WTC11 (cell line): ENCODE data around the gene MN1. TPM values are rescaled to one million over a fixed set of nuclear protein-coding genes. Genes with fewer than 3 reads are reported as not detected.

ENCODE experiments used
- ATAC-seq: fragments of 200-7000 bp; cut with Tn5 transposase; 2 replicates; pipeline ENCODE4 v1.10.0; 2021; ENCODE audit warnings: mild to moderate bottlenecking, moderate library complexity
- CTCF ChIA-PET: fragments of 300-600 bp; sonication (Branson Sonifier 250); formaldehyde crosslinking; loops from one replicate; lab custom pipeline; 2021; ENCODE audit warnings: antibody characterized with exemption; lab: Charles Lee
- POLR2A ChIA-PET: fragments of 350-600 bp; sonication (Branson Sonifier 250); formaldehyde crosslinking; loops from one replicate; lab custom pipeline; 2021; ENCODE audit warnings: antibody characterized with exemption; lab: Charles Lee
- DNase-seq: peaks from one replicate; pipeline ENCODE4 v3.0.0; 2021; ENCODE audit warnings: low spot score
- H3K27ac Mint-ChIP-seq: 2 replicates; pipeline ENCODE4 v1.8.0; 2021; ENCODE audit warnings: mixed read lengths
- H3K27me3 Mint-ChIP-seq: 2 replicates; pipeline ENCODE4 v1.8.0; 2021; ENCODE audit warnings: low read depth, mild to moderate bottlenecking, moderate library complexity, mixed read lengths
- H3K36me3 Mint-ChIP-seq: 2 replicates; pipeline ENCODE4 v1.8.0; 2021; ENCODE audit warnings: mixed read lengths
- H3K4me1 Mint-ChIP-seq: 2 replicates; pipeline ENCODE4 v1.8.0; 2022; ENCODE audit warnings: mixed read lengths
- H3K4me3 Mint-ChIP-seq: 2 replicates; pipeline ENCODE4 v1.8.0; 2021; ENCODE audit warnings: mild to moderate bottlenecking, moderate library complexity, mixed read lengths
- H3K9me3 Mint-ChIP-seq: 2 replicates; pipeline ENCODE4 v1.8.0; 2021; ENCODE audit warnings: mixed read lengths
- CBFB ChIP-seq: sonication (generic); formaldehyde crosslinking; IDR thresholded peaks from 2 replicates; pipeline ENCODE4 v1.8.1; 2022; ENCODE audit warnings: mild to moderate bottlenecking, low read depth, missing genetic modification reagents
- ELF4 ChIP-seq: sonication (generic); formaldehyde crosslinking; IDR thresholded peaks from 2 replicates; pipeline ENCODE4 v1.8.1; 2022; ENCODE audit warnings: low read depth, mild to moderate bottlenecking, moderate library complexity, missing genetic modification reagents
- ESRRA ChIP-seq: sonication (generic); formaldehyde crosslinking; IDR thresholded peaks from 2 replicates; pipeline ENCODE4 v1.8.1; 2022; ENCODE audit warnings: mild to moderate bottlenecking, missing genetic modification reagents, borderline replicate concordance
- HMGA2 ChIP-seq: fragments of 250-450 bp; sonication (Bioruptor Pico); IDR thresholded peaks from 2 replicates; pipeline ENCODE4 v1.4.0; 2021; ENCODE audit warnings: mild to moderate bottlenecking, moderate library complexity
- IRF2 ChIP-seq: sonication (generic); formaldehyde crosslinking; IDR thresholded peaks from 2 replicates; pipeline ENCODE4 v1.8.0; 2022; ENCODE audit warnings: low read depth, missing genetic modification reagents, borderline replicate concordance
- KAT7 ChIP-seq: sonication (generic); formaldehyde crosslinking; IDR thresholded peaks from 2 replicates; pipeline ENCODE4 v1.8.1; 2023; ENCODE audit warnings: missing genetic modification reagents, mild to moderate bottlenecking, borderline replicate concordance
- NR1H2 ChIP-seq: sonication (generic); formaldehyde crosslinking; IDR thresholded peaks from 2 replicates; pipeline ENCODE4 v1.9.0; 2021; ENCODE audit warnings: mild to moderate bottlenecking, moderate library complexity, missing genetic modification reagents
- NR3C1 ChIP-seq: sonication (generic); formaldehyde crosslinking; conservative IDR thresholded peaks from 2 replicates; pipeline ENCODE4 v1.8.1; 2023; ENCODE audit warnings: low read depth, mild to moderate bottlenecking, missing genetic modification reagents
- OVOL2 ChIP-seq: fragments of 250-450 bp; sonication (Bioruptor Pico); IDR thresholded peaks from 2 replicates; pipeline ENCODE4 v1.9.0; 2021; ENCODE audit warnings: mild to moderate bottlenecking, borderline replicate concordance
- SOX15 ChIP-seq: fragments of 250-450 bp; sonication (Bioruptor Pico); IDR thresholded peaks from 2 replicates; pipeline ENCODE4 v1.9.0; 2021; ENCODE audit warnings: mild to moderate bottlenecking
- ZNF138 ChIP-seq: sonication (generic); formaldehyde crosslinking; conservative IDR thresholded peaks from 2 replicates; pipeline ENCODE4 v1.8.1; 2022; ENCODE audit warnings: mild to moderate bottlenecking, moderate library complexity, missing genetic modification reagents
- ZNF219 ChIP-seq: sonication (generic); formaldehyde crosslinking; IDR thresholded peaks from 2 replicates; pipeline ENCODE4 v1.8.0; 2023; ENCODE audit warnings: missing genetic modification reagents, mild to moderate bottlenecking, borderline replicate concordance
- ZNF317 ChIP-seq: sonication (generic); formaldehyde crosslinking; IDR thresholded peaks from 2 replicates; pipeline ENCODE4 v1.8.1; 2023; ENCODE audit warnings: low read depth, mild to moderate bottlenecking, moderate library complexity, missing genetic modification reagents, borderline replicate concordance
- total RNA-seq: library from RNA; stranded (reverse); gene quantifications from 3 replicates; pipeline ENCODE4 v1.2.3, GENCODE V29; 2021
- TF ChIP-seq, protein P1 (sequence below): fragments of 250-450 bp; sonication (Bioruptor Pico); IDR thresholded peaks from 2 replicates; pipeline ENCODE4 v1.9.0; 2021; ENCODE audit warnings: mild to moderate bottlenecking
- TF ChIP-seq, protein P2 (sequence below): sonication (generic); formaldehyde crosslinking; conservative IDR thresholded peaks from 2 replicates; pipeline ENCODE4 v1.8.1; 2023; ENCODE audit warnings: mild to moderate bottlenecking, low read depth, missing genetic modification reagents, moderate library complexity
- TF ChIP-seq, protein P3 (sequence below): sonication (generic); formaldehyde crosslinking; IDR thresholded peaks from 2 replicates; pipeline ENCODE4 v1.8.0; 2022; ENCODE audit warnings: missing genetic modification reagents
- TF ChIP-seq, protein P4 (sequence below): sonication (generic); formaldehyde crosslinking; IDR thresholded peaks from 2 replicates; pipeline ENCODE4 v1.8.0; 2022; ENCODE audit warnings: mild to moderate bottlenecking, missing genetic modification reagents
- TF ChIP-seq, protein P5 (sequence below): sonication (generic); formaldehyde crosslinking; IDR thresholded peaks from 2 replicates; pipeline ENCODE4 v1.8.0; 2022; ENCODE audit warnings: mild to moderate bottlenecking, missing genetic modification reagents
- TF ChIP-seq, protein P6 (sequence below): sonication (generic); formaldehyde crosslinking; IDR thresholded peaks from 2 replicates; pipeline ENCODE4 v1.8.1; 2023; ENCODE audit warnings: mild to moderate bottlenecking, missing genetic modification reagents, borderline replicate concordance

MN1 gene
- total RNA-seq, 1 experiment from 2014 or later: 21.3 TPM

DNA sequence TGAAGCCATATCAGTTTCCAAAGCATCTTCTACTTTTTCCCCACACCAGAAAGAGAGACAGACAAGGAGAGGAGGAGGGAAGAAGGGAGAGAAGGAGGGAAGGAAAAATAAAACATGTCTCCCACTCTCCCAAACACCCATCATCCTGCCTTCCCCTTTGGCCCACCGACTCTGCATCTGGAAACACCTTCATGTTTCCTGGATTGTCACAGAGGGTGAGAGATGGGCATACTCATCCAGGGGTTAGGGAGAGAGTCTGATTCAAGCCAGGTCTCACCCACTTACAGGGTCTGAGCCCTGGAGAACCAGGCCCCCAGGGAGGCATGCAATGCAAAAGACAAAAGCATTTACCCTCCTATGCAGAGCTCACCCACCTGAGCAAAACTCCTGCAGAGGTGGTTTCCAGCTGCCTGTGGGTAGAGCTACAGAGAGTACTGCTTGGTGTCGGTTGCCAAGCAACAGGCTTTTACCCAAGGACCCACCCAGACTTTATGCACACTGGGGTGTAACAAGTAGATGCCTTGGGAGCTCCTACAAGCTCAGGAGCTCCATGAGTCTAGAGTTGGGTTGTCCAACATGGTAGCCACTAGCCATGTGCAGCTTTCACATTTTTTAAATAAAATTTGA is 33.4 kb downstream of the MN1 start (continued):
- TF ChIP-seq OVOL2 (CRISPR knock-in tag): no peak

DNA sequence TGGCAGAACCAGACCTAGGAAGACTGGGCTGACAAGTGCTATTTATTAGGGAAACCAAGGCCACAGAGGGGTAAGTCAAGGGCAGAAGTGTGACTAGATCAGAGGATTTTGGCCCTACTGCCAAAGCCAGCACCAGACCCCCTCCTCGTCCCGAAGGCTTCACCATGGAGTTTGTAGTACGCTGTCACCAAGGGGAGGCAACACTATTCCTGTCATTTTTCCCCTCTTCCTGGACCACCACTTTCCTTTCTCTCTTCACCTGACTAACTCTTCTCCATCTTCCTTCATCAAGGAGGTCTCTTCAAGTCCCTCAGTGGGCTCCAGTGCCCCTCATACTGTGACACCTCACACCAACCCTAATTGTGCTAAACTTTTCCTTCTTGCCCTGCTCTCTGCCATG is 34.9 kb downstream of the MN1 start:
- ATAC-seq (no peak), DNase-seq (no peak)
- Mint-ChIP-seq H3K27ac (no peak overlapping the region), H3K36me3 (no peaks in the 10 kb centered on the region), H3K4me1 (peaks cover 22% of the 10 kb centered on the region), H3K27me3 (no peaks in the 10 kb centered on the region; the same call in 1 of the 2 replicates), H3K9me3 (no peaks in the 10 kb centered on the region), H3K4me3 (no peak overlapping the region)
- ChIA-PET CTCF (no interaction called here), POLR2A (no interaction called here)
- TF ChIP-seq, protein P1, sequence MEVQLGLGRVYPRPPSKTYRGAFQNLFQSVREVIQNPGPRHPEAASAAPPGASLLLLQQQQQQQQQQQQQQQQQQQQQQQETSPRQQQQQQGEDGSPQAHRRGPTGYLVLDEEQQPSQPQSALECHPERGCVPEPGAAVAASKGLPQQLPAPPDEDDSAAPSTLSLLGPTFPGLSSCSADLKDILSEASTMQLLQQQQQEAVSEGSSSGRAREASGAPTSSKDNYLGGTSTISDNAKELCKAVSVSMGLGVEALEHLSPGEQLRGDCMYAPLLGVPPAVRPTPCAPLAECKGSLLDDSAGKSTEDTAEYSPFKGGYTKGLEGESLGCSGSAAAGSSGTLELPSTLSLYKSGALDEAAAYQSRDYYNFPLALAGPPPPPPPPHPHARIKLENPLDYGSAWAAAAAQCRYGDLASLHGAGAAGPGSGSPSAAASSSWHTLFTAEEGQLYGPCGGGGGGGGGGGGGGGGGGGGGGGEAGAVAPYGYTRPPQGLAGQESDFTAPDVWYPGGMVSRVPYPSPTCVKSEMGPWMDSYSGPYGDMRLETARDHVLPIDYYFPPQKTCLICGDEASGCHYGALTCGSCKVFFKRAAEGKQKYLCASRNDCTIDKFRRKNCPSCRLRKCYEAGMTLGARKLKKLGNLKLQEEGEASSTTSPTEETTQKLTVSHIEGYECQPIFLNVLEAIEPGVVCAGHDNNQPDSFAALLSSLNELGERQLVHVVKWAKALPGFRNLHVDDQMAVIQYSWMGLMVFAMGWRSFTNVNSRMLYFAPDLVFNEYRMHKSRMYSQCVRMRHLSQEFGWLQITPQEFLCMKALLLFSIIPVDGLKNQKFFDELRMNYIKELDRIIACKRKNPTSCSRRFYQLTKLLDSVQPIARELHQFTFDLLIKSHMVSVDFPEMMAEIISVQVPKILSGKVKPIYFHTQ: no peak
- TF ChIP-seq ZNF138 (no peak), ZNF317 (no peak), HMGA2 (CRISPR knock-in tag) (no peak), CBFB (CRISPR knock-in tag) (no peak), KAT7 (CRISPR knock-in tag) (no peak), ZNF219 (CRISPR knock-in tag) (no peak), ESRRA (no peak), SOX15 (CRISPR knock-in tag) (no peak), ELF4 (CRISPR knock-in tag) (no peak), NR1H2 (CRISPR knock-in tag) (no peak), IRF2 (CRISPR knock-in tag) (no peak), NR3C1 (no peak)
- TF ChIP-seq, protein P2, sequence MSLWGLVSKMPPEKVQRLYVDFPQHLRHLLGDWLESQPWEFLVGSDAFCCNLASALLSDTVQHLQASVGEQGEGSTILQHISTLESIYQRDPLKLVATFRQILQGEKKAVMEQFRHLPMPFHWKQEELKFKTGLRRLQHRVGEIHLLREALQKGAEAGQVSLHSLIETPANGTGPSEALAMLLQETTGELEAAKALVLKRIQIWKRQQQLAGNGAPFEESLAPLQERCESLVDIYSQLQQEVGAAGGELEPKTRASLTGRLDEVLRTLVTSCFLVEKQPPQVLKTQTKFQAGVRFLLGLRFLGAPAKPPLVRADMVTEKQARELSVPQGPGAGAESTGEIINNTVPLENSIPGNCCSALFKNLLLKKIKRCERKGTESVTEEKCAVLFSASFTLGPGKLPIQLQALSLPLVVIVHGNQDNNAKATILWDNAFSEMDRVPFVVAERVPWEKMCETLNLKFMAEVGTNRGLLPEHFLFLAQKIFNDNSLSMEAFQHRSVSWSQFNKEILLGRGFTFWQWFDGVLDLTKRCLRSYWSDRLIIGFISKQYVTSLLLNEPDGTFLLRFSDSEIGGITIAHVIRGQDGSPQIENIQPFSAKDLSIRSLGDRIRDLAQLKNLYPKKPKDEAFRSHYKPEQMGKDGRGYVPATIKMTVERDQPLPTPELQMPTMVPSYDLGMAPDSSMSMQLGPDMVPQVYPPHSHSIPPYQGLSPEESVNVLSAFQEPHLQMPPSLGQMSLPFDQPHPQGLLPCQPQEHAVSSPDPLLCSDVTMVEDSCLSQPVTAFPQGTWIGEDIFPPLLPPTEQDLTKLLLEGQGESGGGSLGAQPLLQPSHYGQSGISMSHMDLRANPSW (CRISPR knock-in tag): no peak
- TF ChIP-seq, protein P3, sequence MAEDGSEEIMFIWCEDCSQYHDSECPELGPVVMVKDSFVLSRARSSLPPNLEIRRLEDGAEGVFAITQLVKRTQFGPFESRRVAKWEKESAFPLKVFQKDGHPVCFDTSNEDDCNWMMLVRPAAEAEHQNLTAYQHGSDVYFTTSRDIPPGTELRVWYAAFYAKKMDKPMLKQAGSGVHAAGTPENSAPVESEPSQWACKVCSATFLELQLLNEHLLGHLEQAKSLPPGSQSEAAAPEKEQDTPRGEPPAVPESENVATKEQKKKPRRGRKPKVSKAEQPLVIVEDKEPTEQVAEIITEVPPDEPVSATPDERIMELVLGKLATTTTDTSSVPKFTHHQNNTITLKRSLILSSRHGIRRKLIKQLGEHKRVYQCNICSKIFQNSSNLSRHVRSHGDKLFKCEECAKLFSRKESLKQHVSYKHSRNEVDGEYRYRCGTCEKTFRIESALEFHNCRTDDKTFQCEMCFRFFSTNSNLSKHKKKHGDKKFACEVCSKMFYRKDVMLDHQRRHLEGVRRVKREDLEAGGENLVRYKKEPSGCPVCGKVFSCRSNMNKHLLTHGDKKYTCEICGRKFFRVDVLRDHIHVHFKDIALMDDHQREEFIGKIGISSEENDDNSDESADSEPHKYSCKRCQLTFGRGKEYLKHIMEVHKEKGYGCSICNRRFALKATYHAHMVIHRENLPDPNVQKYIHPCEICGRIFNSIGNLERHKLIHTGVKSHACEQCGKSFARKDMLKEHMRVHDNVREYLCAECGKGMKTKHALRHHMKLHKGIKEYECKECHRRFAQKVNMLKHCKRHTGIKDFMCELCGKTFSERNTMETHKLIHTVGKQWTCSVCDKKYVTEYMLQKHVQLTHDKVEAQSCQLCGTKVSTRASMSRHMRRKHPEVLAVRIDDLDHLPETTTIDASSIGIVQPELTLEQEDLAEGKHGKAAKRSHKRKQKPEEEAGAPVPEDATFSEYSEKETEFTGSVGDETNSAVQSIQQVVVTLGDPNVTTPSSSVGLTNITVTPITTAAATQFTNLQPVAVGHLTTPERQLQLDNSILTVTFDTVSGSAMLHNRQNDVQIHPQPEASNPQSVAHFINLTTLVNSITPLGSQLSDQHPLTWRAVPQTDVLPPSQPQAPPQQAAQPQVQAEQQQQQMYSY (CRISPR knock-in tag): no peak
- TF ChIP-seq, protein P4, sequence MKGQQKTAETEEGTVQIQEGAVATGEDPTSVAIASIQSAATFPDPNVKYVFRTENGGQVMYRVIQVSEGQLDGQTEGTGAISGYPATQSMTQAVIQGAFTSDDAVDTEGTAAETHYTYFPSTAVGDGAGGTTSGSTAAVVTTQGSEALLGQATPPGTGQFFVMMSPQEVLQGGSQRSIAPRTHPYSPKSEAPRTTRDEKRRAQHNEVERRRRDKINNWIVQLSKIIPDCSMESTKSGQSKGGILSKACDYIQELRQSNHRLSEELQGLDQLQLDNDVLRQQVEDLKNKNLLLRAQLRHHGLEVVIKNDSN: no peak
- TF ChIP-seq, protein P5, sequence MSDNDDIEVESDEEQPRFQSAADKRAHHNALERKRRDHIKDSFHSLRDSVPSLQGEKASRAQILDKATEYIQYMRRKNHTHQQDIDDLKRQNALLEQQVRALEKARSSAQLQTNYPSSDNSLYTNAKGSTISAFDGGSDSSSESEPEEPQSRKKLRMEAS: no peak
- TF ChIP-seq, protein P6, sequence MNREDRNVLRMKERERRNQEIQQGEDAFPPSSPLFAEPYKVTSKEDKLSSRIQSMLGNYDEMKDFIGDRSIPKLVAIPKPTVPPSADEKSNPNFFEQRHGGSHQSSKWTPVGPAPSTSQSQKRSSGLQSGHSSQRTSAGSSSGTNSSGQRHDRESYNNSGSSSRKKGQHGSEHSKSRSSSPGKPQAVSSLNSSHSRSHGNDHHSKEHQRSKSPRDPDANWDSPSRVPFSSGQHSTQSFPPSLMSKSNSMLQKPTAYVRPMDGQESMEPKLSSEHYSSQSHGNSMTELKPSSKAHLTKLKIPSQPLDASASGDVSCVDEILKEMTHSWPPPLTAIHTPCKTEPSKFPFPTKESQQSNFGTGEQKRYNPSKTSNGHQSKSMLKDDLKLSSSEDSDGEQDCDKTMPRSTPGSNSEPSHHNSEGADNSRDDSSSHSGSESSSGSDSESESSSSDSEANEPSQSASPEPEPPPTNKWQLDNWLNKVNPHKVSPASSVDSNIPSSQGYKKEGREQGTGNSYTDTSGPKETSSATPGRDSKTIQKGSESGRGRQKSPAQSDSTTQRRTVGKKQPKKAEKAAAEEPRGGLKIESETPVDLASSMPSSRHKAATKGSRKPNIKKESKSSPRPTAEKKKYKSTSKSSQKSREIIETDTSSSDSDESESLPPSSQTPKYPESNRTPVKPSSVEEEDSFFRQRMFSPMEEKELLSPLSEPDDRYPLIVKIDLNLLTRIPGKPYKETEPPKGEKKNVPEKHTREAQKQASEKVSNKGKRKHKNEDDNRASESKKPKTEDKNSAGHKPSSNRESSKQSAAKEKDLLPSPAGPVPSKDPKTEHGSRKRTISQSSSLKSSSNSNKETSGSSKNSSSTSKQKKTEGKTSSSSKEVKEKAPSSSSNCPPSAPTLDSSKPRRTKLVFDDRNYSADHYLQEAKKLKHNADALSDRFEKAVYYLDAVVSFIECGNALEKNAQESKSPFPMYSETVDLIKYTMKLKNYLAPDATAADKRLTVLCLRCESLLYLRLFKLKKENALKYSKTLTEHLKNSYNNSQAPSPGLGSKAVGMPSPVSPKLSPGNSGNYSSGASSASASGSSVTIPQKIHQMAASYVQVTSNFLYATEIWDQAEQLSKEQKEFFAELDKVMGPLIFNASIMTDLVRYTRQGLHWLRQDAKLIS (CRISPR knock-in tag): no peak
